A673 (cell line): ENCODE measurements around the gene HYPK.
"Not testable (repeated sequence)": the region's sequence is repeated elsewhere in the genome, so short reads cannot be mapped to it uniquely, and the experiment has no call there.

Experiments used
- CTCF ChIP-seq: fragments of 300-800, 200-600 bp; sonication (generic); conservative IDR thresholded peaks from 2 replicates; pipeline ENCODE4 v1.5.1; 2017; ENCODE audit warnings: low read depth, mild to moderate bottlenecking, antibody characterized with exemption, low read length, moderate library complexity, mixed read lengths
- EZH2 ChIP-seq: fragments of 200-600 bp; sonication (generic); IDR thresholded peaks from 2 replicates; pipeline ENCODE4 v1.6.1; 2017; ENCODE audit warnings: borderline replicate concordance, low read depth, mild to moderate bottlenecking, mixed read lengths, antibody characterized with exemption, low read length; ENCODE audit not compliant: poor library complexity, severe bottlenecking

DNA sequence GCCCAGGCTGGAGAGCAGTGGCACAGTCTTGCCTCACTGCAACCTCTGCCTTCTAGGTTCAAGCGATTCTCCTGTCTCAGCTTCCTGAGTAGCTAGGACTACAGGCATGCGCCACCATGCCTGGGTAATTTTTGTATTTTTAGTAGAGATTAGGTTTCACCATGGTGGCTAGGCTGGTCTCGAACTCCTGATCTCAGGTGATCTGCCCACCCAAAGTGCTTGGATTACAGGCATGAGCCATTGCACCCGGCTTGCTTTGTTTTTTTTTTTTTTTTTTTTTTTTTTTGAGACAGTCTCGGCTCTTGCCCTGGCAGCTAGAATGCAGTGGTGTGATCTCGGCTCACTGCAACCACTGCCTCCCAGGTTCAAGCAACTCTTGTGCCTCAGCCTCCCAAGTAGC is 32.1 kb downstream of the HYPK start:
- TF ChIP-seq EZH2, CTCF: not testable (repeated sequence)
